Measurements from ENCODE around the gene DPP4.

GRCh38 chr2:162085090-162085891, 11.3 kb upstream of the DPP4 start:
- TF ChIP-seq CTCF (conservative IDR thresholded peaks at IDR 0.05 in 1 of 2, IDR thresholded peaks at IDR 0.05 in 1 of 2; ENCODE audit: extremely low read depth in 1 of 2, insufficient read depth in 1 of 2, low read depth in 1 of 2, low read length in 2 of 2) (no peak), EZH2 (IDR thresholded peaks at IDR 0.05; ENCODE audit: borderline replicate concordance, low read length) (no peak)

Data from mammary epithelial cell (primary cell).